Measurements from ENCODE around the gene KIAA0930.

DNA sequence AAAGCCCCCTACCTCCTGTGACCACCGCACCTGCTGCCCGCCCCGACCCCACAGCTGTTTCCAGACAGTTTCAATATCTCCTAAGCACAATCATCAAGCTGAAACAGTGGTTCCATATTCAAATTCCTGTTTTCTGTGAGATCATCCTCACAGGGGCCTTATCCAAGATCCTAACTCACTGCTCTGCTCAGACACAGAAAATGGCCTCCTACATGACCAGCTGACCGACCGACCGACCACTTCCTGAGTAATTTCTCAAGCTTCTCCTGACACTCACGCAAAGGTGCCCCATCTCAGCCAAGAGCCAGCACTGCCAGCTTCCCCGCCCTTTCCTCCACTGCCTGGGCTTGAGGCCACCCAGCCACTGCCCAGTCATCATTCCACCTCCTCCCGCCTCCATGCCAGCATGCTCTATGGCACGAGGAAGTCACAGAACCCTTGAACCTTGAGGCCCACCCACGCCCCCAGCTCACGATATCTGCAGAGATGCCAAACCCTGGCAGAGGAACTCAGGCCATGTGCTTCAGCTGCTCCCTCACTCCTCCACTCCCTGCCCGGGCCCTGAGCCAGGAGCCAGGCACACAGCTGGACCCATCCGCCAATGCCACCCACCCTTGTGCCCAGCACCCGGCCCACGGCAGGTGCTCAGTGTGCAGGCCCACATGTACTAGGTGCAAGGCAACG is 14.0 kb downstream of the KIAA0930 start:
- TF ChIP-seq POLR2A (IDR thresholded peaks at IDR 0.05) (no peak), POLR2AphosphoS5 (IDR thresholded peaks at IDR 0.05) (peak in 1 of 3 donors; percentile 47)
- TF ChIP-seq, protein P1, sequence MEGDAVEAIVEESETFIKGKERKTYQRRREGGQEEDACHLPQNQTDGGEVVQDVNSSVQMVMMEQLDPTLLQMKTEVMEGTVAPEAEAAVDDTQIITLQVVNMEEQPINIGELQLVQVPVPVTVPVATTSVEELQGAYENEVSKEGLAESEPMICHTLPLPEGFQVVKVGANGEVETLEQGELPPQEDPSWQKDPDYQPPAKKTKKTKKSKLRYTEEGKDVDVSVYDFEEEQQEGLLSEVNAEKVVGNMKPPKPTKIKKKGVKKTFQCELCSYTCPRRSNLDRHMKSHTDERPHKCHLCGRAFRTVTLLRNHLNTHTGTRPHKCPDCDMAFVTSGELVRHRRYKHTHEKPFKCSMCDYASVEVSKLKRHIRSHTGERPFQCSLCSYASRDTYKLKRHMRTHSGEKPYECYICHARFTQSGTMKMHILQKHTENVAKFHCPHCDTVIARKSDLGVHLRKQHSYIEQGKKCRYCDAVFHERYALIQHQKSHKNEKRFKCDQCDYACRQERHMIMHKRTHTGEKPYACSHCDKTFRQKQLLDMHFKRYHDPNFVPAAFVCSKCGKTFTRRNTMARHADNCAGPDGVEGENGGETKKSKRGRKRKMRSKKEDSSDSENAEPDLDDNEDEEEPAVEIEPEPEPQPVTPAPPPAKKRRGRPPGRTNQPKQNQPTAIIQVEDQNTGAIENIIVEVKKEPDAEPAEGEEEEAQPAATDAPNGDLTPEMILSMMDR (IDR thresholded peaks at IDR 0.05 in 8 of 11, conservative IDR thresholded peaks at IDR 0.05 in 3 of 11), result no peak

Data from spleen (tissue), 7 donors.